A204.1 (cell line): ENCODE measurements around the gene BPIFB3.
"Not testable (repeated sequence)": the region's sequence is repeated elsewhere in the genome, so short reads cannot be mapped to it uniquely, and the experiment has no call there.

Experiments
- FAIRE-seq: peaks from 2 replicates; lab custom pipeline; 2012; peaks lifted over from hg19 to GRCh38; lab: Jason Lieb, UNC

The BPIFB3 gene

DNA sequence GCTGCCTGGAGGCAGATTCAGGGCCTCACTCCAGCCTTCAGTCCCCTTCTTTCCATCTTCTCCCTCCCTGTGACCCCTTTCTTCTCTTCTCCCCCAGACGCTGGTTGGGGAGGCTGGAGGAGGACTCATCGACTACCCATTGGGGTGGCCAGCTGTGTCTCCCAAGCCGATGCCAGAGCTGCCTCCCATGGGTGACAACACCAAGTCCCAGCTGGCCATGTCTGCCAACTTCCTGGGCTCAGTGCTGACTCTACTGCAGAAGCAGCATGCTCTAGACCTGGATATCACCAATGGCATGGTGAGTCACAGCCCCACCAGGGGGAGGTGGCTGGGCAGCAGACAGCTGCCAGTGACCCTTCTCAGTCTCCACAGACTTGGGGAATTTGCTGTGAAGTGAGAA, 38.7 kb downstream of the BPIFB3 start:
- no peak for FAIRE-seq

DNA sequence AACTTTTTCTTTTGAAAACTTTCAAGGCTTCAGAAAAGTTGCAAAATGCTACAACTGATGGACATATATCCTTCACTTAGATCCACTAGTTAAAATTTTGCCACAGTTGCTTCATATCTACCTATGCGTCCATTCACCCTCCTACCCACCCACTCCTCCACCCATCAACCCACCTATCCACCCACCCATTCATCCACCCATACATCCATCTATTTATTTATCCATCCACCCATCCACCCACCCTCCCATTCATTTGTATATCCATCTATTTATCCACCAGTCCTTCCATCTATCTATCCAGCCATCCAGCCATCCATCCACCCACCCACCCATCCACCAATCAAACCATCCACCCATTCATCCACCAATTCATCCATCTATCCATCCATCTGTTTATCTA, 39.4 kb downstream of the BPIFB3 start:
- FAIRE-seq: no peak

DNA sequence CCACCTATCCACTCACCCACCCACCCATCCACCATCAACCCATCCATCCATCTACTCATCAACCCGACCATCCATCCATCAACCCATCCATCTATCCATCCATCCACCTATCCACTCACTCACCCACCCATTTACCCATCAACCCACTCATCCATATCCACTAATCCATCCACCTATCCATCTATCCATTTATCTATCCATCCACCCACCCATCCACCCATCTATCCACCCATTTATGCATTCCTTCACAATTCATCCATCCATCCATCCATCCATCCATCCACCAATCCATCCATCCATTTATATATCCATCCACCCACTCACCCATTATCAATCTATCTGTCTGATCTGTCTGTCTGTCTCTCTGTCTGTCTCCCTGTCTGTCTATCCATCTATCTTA, 39.9 kb downstream of the BPIFB3 start:
- FAIRE-seq: no peak

DNA sequence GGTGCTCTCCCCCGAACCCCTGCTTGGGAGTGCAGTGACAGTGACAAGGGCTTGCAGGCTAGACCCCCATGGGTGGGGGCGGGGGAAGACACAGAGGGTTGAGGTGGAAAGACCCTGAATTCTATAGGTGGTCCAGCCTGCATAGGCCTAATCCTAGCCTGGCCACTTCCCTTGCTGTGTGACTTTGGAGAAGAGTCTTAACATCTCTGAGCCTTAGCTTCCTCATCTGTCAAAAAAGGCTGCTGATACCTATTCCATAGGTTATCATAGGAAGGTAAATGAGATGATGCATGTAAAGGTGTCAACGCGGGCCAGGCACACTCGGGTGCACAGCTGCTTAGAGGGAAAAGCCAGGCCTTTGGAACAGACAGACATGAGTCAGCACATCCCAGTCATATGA, 41.5 kb downstream of the BPIFB3 start:
- FAIRE-seq: no peak

DNA sequence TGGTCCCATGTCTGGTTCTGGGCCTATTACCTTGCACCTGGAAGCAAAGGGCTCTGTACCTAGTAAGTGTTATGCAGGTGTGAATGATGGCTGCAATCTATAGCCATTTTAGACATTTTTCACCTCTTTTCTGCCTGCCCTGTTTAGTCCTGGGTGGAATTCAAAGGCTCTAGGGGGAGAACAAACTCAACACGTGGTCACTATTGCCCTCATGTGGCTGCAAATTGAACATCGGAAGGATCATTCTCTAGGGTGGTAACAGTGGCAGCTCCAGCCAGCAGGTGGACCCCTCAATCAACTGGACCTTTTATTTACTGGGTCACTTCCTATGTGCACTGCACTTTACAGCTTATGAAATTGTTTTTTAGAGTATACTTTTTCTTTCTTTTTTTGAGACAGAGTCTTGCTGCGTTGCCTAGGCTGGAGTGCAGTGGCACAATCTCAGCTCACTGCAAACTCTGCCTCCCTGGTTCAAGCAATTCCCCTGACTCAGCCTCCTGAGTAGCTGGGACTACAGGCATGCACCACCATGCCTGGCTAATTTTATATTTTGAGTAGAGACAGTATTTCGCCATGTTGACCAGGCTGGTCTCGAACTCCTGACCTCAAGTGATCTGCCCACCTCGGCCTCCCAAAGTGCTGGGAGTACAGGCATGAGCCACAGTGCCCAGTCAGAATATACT, 42.3 kb downstream of the BPIFB3 start:
- FAIRE-seq: peak; percentile 95

DNA sequence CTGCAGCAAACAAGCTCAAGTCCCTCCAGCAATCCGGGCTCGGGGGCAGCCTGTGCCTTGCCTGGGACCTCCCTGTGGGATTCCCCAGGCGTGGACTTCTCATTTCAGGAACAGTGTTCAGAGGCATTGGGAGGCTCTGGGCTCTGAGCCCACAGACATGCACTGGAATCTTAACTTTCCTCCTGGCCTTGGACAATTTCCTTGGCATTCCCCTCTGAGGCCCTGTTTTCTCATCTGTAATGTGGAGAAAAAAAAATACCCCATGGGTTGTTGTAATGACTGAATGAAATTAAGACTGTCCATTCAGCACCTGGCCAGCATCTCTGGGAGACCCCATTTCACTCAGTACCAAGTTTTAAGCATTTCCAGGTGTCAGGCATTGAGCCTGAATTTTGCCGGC, 43.3 kb downstream of the BPIFB3 start:
- FAIRE-seq: no peak

DNA sequence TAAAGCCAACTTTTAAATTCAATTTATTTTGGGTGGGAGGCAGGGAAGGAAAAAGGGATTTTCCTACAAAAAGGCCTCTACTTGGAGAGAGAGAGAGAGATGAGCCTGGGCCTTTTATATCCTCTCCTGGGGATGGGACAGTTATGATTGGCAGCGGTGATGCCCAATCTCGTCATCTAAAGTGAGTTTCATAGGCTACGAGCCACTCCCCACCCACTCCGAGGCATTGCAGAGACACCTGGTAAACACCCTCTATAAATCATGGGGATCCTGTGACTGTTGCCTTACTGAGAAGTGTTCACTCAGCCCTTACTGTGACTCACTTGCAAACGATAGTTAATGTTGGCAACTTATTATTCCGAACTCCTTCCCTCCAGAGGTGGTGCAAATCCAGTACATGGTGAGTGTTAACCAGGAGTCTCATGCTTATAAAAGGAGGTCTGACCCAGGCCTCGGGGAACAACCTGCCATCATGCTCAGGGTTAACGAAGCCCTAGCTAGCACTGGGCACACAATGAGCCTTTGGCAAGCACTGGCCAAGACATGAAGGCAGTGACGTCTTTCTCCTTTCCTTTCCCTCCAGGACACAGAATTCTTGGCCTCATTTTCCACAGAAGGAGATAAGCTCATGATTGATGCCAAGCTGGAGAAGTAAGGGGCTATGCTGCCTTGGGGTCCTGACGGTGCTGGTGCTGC, 46.3 kb downstream of the BPIFB3 start:
- no peak for FAIRE-seq

DNA sequence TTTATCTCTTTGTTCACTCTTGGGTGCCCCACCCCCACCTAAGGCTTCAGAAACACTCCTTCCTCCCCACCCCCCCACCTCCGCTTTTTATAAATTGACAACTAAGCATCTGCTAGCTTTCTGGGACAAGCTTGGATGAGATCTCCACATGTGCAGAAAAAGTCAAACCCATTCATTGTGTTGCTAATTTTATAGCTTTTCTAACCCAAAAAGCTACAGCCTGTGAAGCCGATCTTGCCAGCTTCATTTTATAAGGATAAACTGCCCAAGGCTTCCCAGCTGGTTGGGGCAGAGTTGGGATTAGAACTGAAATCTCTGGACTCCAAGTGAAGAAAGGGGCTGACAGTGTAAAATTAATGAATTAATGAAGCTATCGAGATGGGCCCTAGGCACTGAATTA, 49.9 kb downstream of the BPIFB3 start:
- no peak for FAIRE-seq

DNA sequence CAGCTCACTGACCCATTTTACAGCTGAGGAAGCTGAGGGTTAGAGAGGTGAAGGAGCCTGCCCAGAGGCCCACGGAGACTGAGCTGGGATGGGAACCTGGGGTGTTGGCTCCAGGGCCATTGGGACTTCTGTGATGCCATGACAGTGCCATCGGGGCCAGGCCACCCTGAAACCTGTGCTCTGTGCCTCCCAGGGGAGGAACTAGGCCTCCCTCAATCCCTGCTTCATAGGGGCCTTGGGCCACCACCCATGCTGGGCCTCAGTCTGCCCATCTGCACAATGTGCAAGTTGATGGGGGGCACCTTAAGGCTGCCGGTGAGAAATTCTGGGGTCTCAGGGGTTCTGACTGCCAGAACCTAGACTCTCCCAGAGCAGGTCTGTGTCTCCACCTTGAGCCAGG, 50.6 kb downstream of the BPIFB3 start:
- no peak for FAIRE-seq

DNA sequence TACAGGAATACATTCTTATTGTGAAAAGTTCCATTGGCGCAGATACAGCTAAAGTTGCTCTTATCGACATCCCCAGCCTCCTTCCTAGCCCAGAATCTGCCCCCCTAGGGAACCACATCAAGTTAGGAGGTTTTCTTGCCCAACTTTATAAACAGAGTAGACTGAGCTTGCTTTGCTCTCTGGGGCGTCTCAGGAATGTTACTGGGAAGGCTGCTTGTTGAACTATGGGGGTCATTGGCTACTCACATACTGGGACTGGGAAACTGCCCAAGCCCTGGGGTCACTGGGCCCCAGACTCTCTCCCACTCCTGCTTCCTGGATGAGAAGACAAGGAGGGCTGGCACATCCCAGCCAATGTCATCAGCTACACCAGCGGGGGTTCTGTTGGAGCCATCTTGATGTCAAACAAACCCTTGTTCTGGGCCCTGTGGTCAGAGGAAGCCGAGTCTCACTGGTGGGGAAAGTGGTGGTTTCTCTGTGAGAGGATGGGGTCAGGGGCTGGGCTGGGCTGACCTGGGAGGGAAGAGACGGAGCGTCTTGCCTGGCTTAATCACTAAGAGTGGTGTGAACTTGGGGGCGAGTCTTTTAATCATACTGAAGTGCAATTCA, 51.7 kb downstream of the BPIFB3 start:
- FAIRE-seq: no peak

DNA sequence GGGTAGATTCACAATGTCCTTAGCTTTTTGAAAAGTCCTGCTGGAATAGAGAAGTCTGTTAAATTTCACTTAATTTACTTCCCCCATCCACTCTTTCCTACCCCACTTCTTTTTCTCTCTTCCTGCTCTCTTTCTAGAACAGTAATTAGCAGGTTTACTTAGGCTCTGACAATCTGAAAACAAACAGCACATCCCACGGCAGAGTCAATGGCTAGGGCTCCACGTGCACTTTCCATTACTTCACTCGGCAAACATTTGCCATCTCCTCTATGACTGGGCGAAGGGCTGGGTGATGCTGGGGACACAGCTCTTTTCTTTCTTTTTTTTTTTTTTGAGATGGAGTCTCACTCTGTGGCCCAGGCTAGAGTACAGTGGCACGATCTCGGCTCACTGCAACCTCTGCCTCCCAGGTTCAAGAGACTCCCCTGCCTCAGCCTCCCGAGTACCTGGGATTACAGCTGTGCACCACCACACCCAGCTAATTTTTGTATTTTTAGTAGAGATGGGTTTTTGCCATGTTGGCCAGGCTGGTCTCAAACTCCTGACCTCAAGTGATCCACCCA, 52.4 kb downstream of the BPIFB3 start:
- not testable (repeated sequence) for FAIRE-seq

DNA sequence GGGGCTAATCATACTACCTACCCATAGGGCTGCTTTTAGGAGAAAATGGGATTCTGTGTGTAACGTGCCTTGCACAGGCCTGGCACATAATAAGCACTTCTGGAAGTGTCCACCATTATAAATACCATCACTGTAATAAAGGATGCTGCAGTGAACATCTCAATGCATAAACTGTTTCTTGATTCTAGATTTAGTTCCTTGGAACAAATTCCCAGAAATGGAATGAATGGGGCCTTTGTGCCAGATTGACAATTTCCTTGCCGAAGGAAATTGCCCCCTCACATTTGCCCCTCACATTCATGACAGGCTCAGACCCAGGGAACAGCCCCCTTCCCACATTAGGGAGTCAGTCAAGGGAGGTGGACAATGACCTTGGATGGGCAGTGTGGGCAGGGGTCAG, 55.0 kb downstream of the BPIFB3 start:
- FAIRE-seq: no peak

DNA sequence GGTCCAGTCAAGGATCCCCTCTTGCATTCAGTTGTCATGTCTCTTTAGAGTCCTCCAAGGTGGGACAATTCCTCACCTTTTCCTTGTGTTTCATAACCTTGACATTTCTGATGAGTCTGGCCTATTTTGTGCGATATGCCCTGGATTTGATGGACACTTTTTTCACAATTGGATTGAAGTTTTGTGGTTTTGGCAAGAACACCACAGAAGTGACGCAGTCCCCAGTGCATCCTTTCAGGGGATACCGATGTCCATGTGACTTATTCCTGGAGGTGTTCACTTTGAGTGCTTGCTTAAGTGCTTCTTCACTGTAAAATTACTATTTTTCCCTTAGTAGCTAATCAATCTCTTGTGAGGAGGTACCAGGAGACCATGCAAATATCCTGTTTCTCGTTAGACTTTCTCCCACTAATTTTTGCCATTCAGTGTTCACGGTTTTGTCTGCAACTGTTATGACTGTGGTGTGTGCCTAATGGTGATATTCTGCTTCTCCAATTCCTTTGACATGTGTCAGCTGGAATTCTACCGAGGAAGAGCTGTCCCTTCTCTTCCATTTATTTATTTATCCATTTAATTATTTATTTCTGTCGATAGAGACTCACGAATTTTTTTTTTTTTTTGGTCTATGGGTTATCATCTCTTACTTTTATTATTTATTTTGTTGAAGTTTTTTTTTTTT, 56.6 kb downstream of the BPIFB3 start:
- no peak for FAIRE-seq

DNA sequence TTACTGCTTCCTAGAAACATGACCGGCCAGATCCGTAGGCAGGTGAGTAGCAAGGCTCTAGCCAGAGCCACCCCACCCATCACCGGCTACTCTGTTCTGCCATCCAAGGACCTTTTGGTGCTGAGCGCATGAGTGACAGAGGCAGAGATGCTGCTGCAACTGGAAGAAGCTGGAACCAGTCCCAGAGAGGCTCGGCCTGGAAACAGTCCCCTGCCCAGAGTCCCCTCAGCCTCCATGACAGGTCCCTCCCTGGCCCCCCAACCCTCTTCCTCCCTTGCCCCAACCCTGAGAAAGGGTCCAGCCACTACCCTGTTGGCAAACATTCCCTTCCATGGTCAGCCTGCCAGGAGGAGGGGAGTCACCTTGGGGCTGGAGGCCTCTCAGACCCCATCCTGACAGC, 57.6 kb downstream of the BPIFB3 start:
- no peak for FAIRE-seq

DNA sequence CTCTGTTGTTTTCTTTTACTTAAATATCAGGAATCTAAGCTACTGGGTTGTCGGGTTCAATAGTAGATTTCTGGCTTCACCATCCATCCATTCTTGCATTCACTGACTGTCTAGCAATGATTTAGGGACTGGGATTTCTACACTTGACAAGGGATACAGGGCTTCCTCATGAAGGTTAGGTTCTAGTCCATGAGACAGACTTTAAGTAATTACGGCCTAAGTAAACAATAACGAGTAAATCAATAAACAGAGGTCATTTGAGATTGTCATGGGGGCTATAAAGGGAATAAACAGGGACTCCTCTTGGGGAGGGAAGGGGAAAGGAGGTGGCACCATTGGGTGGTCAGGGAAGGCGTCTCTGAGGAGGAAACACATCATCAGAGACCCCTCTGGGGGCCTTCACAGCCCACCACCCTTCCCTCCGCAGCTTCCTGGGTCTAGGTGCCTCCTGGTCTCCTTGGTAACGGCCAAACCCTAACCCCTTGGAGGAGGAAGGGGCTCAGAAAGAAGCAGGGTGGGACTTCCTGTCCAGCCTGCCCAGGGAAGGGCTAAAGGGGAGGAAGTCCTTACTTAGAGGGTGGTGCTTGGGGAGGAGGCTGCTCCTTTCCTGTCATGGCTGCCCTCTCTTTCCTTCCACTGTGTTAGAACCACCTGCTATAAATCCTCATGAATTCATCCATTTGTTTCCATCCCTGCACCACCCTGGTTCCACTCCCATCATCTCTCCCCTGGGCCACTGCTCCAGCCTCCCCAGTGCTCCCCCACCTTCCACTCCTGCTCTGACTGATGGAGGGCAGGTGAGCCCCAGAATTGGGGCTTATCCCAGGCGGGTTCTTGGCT, 59.1 kb downstream of the BPIFB3 start:
- no peak for FAIRE-seq

DNA sequence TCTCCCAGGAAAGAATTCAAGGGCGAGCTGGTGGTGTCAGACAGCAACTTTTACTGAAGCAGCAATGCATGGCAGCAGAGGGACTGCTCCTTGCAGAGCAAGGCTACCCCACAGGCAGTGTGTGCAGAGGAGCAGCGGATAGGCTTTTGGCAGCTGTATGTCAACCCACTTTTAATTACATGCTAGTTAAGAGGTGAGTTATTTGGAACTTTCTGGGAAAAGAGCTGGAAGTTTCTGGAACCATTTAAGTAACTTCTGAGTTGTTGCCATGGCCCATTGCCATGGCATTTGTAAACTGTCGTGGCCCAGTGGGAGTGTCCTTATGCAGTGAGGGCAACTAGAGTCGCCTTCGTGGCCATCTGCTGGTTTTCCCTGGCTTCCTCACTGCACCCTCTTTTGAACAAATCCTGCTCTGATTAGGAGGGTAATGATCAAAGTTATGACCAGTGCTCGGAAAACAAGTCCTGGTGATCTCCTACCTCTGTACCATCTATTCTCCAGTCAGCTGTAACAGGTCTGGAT, 59.7 kb downstream of the BPIFB3 start:
- no peak for FAIRE-seq

DNA sequence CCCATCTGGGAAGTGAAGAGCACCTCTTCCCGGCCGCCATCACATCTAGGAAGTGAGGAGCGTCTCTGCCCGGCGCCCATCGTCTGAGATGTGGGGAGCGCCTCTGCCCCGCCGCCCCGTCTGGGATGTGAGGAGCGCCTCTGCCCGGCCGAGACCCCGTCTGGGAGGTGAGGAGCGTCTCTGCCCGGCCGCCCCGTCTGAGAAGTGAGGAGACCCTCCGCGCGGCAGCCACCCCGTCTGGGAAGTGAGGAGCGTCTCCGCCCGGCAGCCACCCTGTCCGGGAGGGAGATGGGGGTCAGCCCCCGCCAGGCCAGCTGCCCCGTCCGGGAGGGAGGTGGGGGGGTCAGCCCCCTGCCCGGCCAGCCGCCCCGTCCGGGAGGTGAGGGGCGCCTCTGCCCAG, 61.8 kb downstream of the BPIFB3 start:
- FAIRE-seq: not testable (repeated sequence)

DNA sequence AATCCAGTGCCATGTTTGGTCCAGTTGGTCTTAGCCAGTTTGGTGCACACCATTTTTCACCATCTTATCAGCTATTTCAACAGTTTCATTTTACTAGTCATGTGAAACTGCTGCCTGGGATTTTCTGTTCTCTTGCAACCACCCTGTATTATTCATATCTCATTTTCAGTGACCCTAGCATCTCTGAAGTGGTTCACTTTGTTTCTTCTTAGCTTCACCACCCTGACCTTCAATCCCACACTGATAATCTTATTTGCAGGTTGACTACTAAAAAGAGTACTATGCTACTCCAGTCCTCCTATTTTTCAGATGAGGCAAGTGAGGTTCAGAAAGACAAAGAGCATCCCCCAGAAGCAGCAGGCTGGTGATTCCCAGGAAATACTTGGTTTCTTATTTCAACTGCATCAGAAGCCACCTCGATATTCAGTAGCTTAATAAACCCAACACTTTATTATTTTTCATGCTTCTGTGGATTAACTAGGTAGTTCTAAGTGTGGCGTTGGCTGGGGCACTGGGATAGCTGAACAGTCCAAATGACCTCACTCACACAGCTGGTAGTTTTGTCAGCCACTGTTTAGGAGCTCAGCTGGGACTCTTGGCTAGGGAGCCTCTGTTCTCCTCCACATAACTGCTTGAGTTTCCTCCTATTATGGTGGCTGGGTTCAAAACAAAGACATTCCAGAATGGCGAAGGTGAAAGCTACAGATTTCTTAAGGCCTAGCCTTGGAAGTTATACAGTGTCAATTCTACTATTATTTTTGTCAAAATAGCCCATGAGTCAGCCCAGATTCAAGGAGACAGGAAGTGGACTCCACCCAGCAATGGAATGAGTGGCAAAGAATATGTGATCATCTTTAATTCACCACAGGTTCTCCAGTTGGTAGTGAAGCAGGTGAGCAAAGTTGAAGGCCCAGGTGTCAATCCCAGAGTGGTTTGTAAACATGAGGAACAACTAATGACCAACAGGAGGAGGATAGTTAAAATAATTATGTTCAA, 66.3 kb downstream of the BPIFB3 start:
- no peak for FAIRE-seq

DNA sequence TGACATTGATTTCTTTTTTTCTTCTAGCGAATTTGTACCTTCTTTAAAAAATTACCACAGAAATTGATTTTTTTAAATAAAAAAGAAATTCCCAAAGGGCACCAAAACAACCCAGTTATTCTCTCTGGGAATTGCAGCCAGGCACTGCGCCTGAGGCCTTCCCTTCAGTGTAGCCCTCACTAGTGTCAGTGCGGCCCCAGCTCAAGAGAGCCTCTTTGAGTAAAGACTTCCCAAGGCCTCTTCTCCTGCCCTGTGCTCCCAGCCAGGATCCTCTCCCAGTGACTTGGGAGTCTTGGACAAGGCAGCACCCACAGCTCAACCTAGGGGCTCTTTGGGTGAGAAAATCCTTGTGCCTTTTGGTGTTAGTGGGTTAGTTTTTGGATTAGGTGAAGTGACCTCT, 67.2 kb downstream of the BPIFB3 start:
- no peak for FAIRE-seq

DNA sequence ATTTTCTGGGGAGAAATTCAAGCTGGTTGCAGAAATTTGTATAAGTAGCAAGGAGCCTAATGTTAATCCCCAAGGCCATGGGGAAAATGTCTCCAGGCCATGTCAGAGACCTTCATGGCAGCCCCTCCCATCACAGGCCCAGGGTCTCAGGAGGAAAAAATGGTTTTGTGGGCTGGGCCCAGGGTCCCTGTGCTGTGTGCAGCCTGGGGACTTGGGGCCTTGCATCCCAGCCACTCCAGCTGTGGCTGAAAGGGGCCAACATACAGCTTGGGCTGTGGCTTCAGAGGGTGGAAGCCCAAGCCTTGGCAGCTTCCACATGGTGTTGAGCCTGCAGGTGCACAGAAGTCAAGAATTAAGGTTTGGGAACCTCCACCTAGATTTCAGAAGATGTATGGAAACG, 68.6 kb downstream of the BPIFB3 start:
- FAIRE-seq: not testable (repeated sequence)
